ENCODE results near the gene CCND1. TPM values are rescaled to one million over a fixed set of nuclear protein-coding genes. Genes with fewer than 3 reads are reported as not detected.

CCND1 gene
- total and polyA plus RNA-seq, 10 donors = 4.3 to 96.6 (median 59.0) TPM

GRCh38 chr11:69600001-69600400 is 41.0 kb upstream of the CCND1 start:
- Histone ChIP-seq H3K4me3 (no peak overlapping the region), H3K27me3 (replicated peaks in 1 of 7) (no peaks in the 10 kb centered on the region), H3K27ac (no peak overlapping the region), H3K36me3 (no peaks in the 10 kb centered on the region), H3K9me3 (no peaks in the 10 kb centered on the region), H3K4me1 (peaks cover 0 to 6% (median 0%) of the 10 kb centered on the region in 6 donors)
- no peak for DNase-seq
- TF ChIP-seq POLR2A (IDR thresholded peaks at IDR 0.05) (no peak), CTCF (IDR thresholded peaks at IDR 0.05 in 8 of 11, conservative IDR thresholded peaks at IDR 0.05 in 3 of 11) (no peak), POLR2AphosphoS5 (IDR thresholded peaks at IDR 0.05) (no peak)
- 87 to 90% (median 89%) methylated on average over 6 of the region's 6 CpGs for WGBS, 5 donors
- intact Hi-C loops (cut with DNase I; ENCODE audit: low total_unique reads) = no loop called here

GRCh38 chr11:69601011-69601975 is 39.7 kb upstream of the CCND1 start:
- Histone ChIP-seq H3K36me3 (no peaks in the 10 kb centered on the region), H3K4me3 (no peak overlapping the region), H3K27ac (no peak overlapping the region), H3K9me3 (no peaks in the 10 kb centered on the region), H3K27me3 (replicated peaks in 1 of 7) (peaks cover 0 to 3% (median 0%) of the 10 kb centered on the region in 7 donors), H3K4me1 (peaks cover 0 to 6% (median 0%) of the 10 kb centered on the region in 6 donors)
- TF ChIP-seq POLR2A (IDR thresholded peaks at IDR 0.05) = no peak
- no peak for TF ChIP-seq CTCF (IDR thresholded peaks at IDR 0.05 in 8 of 11, conservative IDR thresholded peaks at IDR 0.05 in 3 of 11)
- TF ChIP-seq POLR2AphosphoS5 (IDR thresholded peaks at IDR 0.05) = no peak
- intact Hi-C loops (cut with DNase I; ENCODE audit: low total_unique reads) = no loop called here
- WGBS, 5 donors = 83 to 89% (median 85%) methylated on average over 12 of the region's 12 CpGs
- no peak for DNase-seq

GRCh38 chr11:69603111-69603836 is 37.7 kb upstream of the CCND1 start:
- Histone ChIP-seq H3K4me1 (peaks cover 0 to under 1% (median 0%) of the 10 kb centered on the region in 6 donors), H3K4me3 (no peak overlapping the region), H3K9me3 (peaks cover 0 to 10% (median 2%) of the 10 kb centered on the region in 8 donors), H3K36me3 (no peaks in the 10 kb centered on the region), H3K27me3 (replicated peaks in 1 of 7) (peaks cover 0 to 4% (median 0%) of the 10 kb centered on the region in 7 donors), H3K27ac (no peak overlapping the region)
- TF ChIP-seq POLR2AphosphoS5 (IDR thresholded peaks at IDR 0.05) (no peak), CTCF (IDR thresholded peaks at IDR 0.05 in 8 of 11, conservative IDR thresholded peaks at IDR 0.05 in 3 of 11) (no peak), POLR2A (IDR thresholded peaks at IDR 0.05) (no peak)
- intact Hi-C loops (cut with DNase I; ENCODE audit: low total_unique reads) = no loop called here
- no peak for DNase-seq
- 66 to 78% (median 75%) methylated on average over 16 of the region's 16 CpGs for WGBS, 5 donors
